Dermis blood vessel endothelial cell (primary cell): Measurements from ENCODE around the gene IGSF9. TPM values are rescaled to one million over a fixed set of nuclear protein-coding genes. Genes with fewer than 3 reads are reported as not detected.
A peak's percentile ranks its signal among the peaks of the same experiment; 100 is the strongest.

Experiments used
- DNase-seq: peaks from one replicate; pipeline ENCODE4 v3.0.0; 2010
- total RNA-seq: library from RNA; depleted of rRNA; stranded (reverse); fragments of >200 nt; gene quantifications from 2 replicates; pipeline ENCODE4 v1.2.3, GENCODE V29; 2014

Gene IGSF9
- not detected in 2 replicates for total RNA-seq

DNA sequence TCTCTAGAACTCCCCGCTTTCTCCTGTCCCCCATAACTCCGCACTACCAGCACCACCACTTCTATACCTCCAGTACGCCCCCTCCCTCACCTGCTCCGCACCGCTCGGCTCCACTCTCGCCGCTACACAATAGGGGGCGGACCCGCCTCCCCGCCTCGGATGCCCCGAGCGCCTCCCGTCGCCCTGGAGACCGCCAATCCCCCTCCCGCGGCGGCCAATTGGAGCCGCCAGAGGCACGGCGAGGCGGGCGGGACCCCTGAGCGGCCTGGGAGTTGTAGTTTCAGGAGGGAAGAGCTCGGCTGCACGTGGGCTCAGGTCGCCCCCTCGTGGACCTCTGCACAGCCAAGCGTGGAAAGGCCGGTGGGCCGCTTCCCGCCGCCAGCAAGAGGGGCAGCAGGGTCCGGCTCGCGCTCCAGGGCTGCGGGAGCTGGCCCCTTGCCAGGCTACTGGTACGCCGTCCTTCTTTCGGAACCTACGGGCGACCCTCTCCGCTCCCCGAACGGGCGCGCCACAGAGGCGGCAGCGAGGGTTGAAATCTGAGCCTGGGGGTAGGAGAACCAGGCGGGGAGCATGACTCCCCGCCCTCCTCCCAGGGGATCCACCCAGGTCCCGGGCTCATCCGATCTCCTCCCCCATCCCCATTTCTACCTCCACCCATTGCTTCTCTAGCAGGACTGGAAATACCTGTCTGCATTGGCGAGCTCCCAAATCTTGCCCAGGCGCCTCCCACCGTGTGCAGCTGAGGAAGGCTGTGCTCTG lies at the start of gene IGSF9:
Gene IGSF9 (minus strand): TSS at position 131 of the 759 bp plus-strand sequence. CDS start 2,159 bp downstream, outside the sequence.
- peak; percentile 80 for DNase-seq

DNA sequence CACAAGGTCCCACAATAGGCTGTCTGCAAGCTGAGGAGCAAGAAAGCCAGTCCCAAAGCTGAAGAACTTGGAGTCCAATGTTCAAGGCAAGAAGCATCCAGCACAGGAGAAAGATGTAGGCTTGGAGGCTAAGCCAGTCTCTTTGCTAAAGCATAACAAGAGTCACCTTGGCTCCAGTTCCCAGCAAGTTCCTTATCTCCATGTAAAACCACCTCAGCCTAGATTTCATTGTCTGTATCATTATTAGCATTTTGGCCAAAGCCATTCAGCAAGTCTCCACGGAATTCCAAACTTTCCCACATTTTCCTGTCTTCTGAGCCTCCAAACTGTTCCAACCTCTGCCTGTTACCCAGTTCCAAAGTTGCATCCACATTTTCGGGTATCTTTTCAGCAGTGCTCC lies 49.5 kb upstream of the IGSF9 start:
- no peak for DNase-seq

GRCh38 chr1:159993911-159994310 lies 48.5 kb upstream of the IGSF9 start:
- DNase-seq = no peak

DNA sequence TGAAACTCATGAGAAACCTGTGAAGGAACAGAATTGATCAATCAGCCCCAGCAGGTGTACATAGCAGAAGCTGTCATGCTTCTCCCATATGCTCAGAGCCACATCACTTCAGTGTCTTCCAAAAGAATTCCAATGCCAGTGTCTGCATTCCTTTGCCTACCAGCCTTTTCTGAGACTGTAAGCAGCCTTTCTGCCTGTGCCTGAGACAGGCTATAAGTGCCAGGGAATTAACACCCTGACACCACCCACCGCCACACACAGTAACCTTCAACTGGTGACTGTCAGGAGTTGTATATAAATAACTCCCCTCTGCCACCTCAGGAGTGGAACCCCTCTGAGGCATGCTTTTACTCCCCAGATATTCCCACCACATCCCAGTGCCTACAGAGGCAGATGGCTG lies 46.7 kb upstream of the IGSF9 start:
- DNase-seq = no peak

- DNase-seq = peak; percentile 12
Observed at GRCh38 chr1:159991513-159991912, 46.1 kb upstream of the IGSF9 start.

DNA sequence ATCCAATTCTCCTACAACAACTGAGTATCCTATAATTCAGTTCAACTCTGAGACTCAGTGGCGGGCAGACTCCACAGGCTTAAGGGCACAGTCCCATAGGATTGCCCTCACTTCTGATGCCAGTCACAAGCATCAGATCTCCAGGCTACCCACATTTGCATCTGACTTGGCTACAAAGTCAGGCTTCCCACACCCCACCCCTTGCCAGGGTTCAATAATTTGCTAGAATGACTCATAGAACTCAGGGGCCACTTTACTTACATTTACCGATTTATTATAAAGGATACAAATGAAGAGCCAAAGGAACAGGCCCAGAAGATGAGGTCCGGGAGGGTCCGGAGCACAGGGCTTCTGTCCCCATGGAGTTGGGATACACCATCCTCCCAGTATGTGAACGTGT lies 44.6 kb upstream of the IGSF9 start:
- DNase-seq = no peak

DNA sequence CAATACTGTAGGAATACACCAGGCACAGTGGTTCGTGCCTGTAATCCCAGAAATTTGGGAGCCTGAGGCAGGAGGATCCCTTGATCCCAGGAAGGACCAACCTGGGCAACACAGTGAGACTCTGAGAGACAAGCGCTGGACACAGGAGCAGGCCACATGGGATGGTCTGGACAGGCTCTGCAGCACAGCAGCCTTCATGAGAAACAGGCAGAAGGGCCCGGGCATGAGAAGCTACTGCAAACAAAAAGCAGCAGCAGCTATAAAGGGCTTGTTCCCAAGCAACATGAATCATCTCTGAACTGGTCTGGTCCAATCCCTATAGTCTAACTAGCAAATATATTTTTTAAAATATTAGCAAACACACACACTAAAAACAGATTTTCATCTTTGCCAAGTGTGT lies 44.2 kb upstream of the IGSF9 start:
- no peak for DNase-seq

DNA sequence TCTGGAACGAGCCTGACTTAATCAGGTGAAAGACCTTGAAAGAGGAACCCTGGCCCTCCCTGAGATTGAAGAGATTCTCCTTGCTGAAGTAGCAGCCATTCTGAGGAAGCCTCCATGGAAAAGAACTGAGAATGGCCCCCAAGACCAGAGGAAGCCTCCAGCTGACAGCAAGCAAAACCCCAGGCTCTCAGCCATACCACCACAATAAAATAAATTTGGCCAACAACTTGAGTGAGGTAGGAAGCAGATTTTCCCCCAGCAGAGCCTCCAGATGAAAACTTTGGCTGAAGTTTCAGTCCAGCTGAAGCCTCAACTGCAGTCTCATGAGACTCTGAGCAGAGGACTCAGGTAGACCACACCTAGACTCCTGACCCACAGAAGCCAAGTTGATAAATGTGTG lies 42.6 kb upstream of the IGSF9 start:
- DNase-seq = no peak

- no peak for DNase-seq
Observed at GRCh38 chr1:159987186-159987585, 41.8 kb upstream of the IGSF9 start.

DNA sequence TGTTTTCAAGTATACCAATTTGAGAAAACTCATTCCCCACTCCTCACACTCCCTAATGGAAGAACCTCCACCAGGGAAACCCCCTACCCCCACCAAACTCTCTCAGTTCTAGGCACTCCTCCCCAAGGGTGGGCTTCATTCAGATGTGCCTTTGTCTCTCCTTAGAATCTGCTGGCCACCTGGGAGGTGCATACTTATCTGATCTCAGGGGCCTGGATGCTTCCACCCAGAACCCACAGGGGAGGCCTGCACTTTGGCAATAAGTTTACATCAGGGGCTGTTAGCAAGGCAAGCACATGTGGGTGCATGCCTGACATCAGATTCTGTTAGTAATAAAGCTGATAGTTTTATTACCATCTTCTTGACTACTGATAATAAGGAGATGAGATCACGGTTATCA lies 41.1 kb upstream of the IGSF9 start:
- DNase-seq = no peak

DNA sequence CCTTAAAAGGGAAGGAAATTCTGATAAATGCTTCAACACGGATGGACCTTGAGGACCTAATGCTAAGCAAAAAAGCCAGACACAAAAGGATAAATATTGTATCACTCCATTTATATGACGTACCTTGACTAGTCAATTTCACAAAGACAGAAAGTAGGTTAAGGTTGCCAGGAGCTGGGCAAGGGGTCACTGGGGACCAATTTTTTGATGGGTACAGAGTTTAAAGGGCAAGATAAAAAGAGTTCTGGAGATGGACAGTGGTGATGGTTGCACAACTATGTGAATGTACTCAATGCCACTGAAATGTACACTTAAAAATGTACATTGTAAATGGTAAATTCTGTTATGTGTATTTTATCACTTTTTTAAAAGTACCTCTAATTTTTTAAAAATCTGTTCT lies 40.7 kb upstream of the IGSF9 start:
- DNase-seq = no peak

GRCh38 chr1:159985473-159985872 lies 40.1 kb upstream of the IGSF9 start:
- no peak for DNase-seq

DNA sequence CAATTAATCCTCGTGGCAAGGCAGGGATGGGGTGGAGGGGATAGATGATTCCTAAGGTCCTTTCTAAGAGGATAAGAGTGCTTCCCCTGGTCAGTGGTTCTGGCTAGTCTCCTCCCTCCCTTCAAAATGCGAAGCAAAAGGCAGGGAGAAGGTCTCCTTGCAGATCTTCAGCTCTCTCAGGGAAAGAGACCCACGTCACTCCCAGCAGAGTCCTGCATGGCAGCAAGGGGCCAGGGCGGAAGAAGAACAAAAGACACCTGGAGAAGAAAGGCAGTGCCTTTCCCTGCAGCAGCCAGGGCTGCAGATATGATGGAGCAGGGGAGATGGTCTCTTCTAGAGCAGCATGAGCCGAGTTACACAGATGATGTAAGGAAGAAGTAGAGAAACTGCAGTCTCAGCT lies 38.3 kb upstream of the IGSF9 start:
- no peak for DNase-seq

GRCh38 chr1:159982280-159982679 lies 36.9 kb upstream of the IGSF9 start:
- DNase-seq = no peak

GRCh38 chr1:159981351-159982055 lies 36.1 kb upstream of the IGSF9 start:
- DNase-seq = no peak

DNA sequence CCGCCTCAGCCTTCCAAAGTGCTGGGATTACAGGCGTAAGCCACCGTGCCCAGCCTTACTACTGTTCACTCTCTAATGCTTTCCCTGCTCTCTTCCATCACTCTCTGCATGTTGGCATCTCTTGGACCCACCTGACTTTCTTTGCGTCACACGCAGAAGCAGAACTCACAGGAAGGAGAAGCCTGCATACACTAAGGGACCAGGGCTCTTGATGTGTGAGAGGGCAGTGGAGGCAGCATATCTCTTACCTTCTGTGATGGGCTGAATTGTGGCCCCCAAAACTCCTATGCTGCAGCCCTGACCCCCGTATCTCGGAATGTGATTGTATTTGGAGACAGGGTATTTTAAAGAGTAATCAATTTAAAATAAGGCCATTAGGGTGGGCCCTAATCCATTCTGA lies 35.4 kb upstream of the IGSF9 start:
- no peak for DNase-seq

DNA sequence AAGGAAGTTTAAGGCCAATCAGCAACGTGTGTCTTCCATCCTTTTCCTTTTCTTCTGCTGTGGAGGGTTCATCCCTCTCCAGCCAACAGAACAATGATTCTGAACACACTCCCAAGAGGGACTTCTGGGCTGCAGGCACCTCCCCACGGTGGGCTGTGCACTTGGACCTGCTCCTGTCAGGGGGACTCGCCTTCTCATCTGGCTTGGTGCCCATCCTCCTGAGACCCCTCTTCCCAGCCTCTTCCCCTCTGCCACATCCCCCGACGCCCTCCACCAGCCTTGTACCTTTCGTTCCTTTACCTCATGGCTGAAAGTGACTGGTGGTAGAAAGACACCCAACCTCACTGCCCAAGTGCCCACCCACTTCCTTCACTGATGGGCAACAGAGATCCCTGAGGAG lies 34.7 kb upstream of the IGSF9 start:
- no peak for DNase-seq

DNA sequence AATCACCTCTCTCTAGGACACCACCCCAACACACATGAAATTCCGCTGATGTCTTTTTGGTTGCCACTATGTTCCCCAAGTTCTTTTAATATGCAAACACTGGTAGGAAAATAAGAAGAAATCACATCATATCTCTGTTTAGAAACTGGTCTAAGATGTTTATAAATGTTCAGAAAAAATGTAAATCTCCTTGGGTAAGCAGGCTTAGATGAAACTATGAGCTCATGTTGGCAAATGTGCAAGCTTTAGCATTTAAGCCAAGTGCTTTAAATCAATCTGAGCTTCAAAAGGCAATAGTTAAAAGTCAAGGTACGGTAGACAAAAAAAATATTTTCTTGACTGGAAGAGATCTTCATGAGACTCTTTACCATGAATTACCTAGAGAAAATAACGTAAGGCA lies 33.8 kb upstream of the IGSF9 start:
- DNase-seq = no peak

GRCh38 chr1:159978107-159978398 lies 32.6 kb upstream of the IGSF9 start:
- DNase-seq = no peak

GRCh38 chr1:159977364-159978106 lies 32.1 kb upstream of the IGSF9 start:
- DNase-seq = no peak

GRCh38 chr1:159974350-159974965 lies 29.0 kb upstream of the IGSF9 start:
- DNase-seq = no peak

- DNase-seq = no peak
Observed at GRCh38 chr1:159973350-159973940, 28.0 kb upstream of the IGSF9 start.
